HEK293T (cell line): Measurements from ENCODE around the gene TRIM17.

Source experiments
- CTCF ChIA-PET: fragments of 350-600 bp; formaldehyde crosslinking; extraction: SDS; loops from one replicate; lab custom pipeline; 2021; ENCODE audit warnings: antibody characterized with exemption, inconsistent platforms; lab: Yijun Ruan, JAX
- POLR2A ChIA-PET: fragments of 350-600 bp; formaldehyde crosslinking; extraction: SDS; loops from one replicate; lab custom pipeline; 2020; ENCODE audit warnings: antibody characterized with exemption, inconsistent platforms; lab: Yijun Ruan, JAX
- DNase-seq: peaks from one replicate; pipeline ENCODE4 v3.0.0; 2012; ENCODE audit warnings: mixed read lengths; ENCODE audit errors: extremely low spot score
- ARNT ChIP-seq: fragments of 450-650 bp; IDR thresholded peaks from 2 replicates; pipeline ENCODE4 v1.6.1; 2017; ENCODE audit warnings: mild to moderate bottlenecking
- BHLHE40 ChIP-seq: fragments of 450-650 bp; IDR thresholded peaks from 2 replicates; pipeline ENCODE4 v1.6.1; 2016; ENCODE audit warnings: mild to moderate bottlenecking, moderate library complexity, borderline replicate concordance
- CTBP1 ChIP-seq: fragments of 450-650 bp; IDR thresholded peaks from 2 replicates; pipeline ENCODE4 v1.6.1; 2016; ENCODE audit warnings: borderline replicate concordance
- ELF4 ChIP-seq: fragments of 450-650 bp; IDR thresholded peaks from 2 replicates; pipeline ENCODE4 v1.6.1; 2017; ENCODE audit warnings: antibody characterized with exemption
- FOXA1 ChIP-seq: fragments of 450-650 bp; IDR thresholded peaks from 2 replicates; pipeline ENCODE4 v1.6.1; 2016; ENCODE audit warnings: mild to moderate bottlenecking
- FOXK2 ChIP-seq: fragments of 450-650 bp; IDR thresholded peaks from 2 replicates; pipeline ENCODE4 v1.6.1; 2016; ENCODE audit warnings: mild to moderate bottlenecking
- FOXM1 ChIP-seq: fragments of 450-650 bp; IDR thresholded peaks from 2 replicates; pipeline ENCODE4 v1.6.1; 2017; ENCODE audit warnings: mild to moderate bottlenecking, borderline replicate concordance
- HDGF ChIP-seq: fragments of 450-650 bp; IDR thresholded peaks from 2 replicates; pipeline ENCODE4 v1.6.1; 2017; ENCODE audit warnings: antibody characterized with exemption, borderline replicate concordance
- L3MBTL2 ChIP-seq: fragments of 450-650 bp; conservative IDR thresholded peaks from 2 replicates; pipeline ENCODE4 v1.6.1; 2016; ENCODE audit warnings: mild to moderate bottlenecking
- LEF1 ChIP-seq: fragments of 450-650 bp; IDR thresholded peaks from 2 replicates; pipeline ENCODE4 v1.6.1; 2017; ENCODE audit warnings: mild to moderate bottlenecking, borderline replicate concordance
- NFRKB ChIP-seq: fragments of 450-650 bp; IDR thresholded peaks from 2 replicates; pipeline ENCODE4 v1.6.1; 2016; ENCODE audit warnings: mild to moderate bottlenecking, moderate library complexity
- SUZ12 ChIP-seq: fragments of 450-650 bp; IDR thresholded peaks from 2 replicates; pipeline ENCODE4 v1.6.1; 2016; ENCODE audit warnings: mild to moderate bottlenecking
- TARDBP ChIP-seq: fragments of 450-650 bp; IDR thresholded peaks from 2 replicates; pipeline ENCODE4 v1.6.1; 2016
- ZNF384 ChIP-seq: fragments of 450-650 bp; IDR thresholded peaks from 2 replicates; pipeline ENCODE4 v1.6.1; 2016
- TF ChIP-seq, protein P1 (sequence below): fragments of 450-650 bp; IDR thresholded peaks from 2 replicates; pipeline ENCODE4 v1.6.1; 2016

The TRIM17 gene

DNA sequence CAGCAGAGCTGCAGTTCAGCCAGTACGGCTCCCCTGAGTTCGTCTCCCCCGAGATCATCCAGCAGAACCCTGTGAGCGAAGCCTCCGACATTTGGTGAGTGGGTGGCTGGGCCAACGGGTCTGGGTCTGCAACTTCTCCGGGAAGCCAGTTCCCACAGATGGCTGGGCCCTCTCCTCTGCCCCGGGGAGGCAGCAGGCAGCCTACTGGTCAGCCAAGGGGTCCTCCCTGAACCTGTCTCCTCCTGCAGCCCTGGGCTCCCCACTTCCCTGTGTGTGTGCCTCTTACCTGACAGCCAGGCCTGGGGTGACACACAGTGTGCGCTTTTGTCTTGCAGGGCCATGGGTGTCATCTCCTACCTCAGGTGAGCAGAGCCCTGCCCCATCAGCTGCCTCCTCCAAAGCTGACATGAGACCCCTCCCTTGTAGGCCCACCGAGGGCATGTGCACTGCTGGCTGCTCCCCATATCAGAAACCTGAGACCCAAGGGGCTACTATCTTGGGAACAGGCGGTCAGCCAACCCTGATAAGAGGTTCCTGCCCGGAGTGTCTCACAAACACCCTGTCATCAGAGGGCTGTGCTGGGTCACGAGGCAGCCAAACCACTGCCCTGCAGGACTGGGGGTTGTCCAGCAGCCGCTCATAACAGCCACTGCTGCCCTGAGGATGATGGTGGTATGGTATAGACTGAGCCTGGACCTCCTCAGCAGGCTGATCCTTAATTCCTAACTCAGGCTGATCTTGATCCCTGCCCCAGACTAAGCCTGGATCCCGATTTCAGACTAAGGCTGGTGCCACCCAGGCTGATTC lies 47.7 kb downstream of the TRIM17 start:
- CTCF ChIA-PET, result no interaction called here
- POLR2A ChIA-PET, result no interaction called here
- no peak for DNase-seq
- TF ChIP-seq ARNT, result no peak
- TF ChIP-seq HDGF, result no peak
- no peak for TF ChIP-seq FOXM1

DNA sequence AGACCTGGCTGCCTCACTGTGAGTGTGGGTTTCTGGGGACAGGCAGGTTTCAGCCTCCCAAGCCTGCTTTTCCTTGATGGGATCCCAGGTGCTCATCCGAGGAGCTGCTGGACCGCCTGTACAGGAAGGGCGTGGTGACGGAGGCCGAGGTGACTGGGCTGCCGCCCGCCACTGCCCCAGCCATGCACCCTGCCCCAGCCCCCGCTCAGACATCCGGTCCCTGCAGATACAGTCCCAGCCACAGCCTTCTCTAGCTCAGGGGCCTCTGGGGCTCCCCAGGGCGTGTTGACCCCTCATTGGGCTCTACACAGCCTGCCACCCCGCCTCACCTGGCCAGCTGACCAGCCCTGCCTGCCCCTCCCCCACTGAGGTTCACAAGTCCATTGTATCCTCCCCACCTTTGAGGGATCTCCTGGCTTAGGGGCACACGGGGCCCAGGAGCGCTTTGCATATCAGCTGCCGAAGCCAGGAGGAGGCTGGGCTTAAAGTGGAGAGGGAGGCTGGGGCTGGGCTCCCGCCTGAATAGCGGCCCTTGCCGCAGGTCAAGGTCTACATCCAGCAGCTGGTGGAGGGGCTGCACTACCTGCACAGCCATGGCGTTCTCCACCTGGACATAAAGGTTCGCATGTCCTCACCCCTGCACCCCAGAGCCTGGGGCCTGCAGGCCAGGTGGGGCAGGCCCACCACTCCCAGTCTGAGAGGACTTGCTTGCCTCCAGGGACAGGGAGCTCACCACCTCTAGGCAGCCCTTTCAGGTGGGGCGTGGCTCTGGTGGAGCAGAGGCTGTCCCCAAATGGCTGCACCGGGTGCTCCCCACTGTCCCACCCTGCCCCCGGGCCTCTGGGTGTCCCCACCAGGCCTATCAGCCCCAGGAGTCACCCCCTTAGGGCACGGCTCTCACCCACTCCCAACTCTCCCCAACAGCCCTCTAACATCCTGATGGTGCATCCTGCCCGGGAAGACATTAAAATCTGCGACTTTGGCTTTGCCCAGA lies 48.6 kb downstream of the TRIM17 start:
- ChIA-PET CTCF (no interaction called here), POLR2A (no interaction called here)
- TF ChIP-seq ARNT, result no peak
- TF ChIP-seq, protein P1, sequence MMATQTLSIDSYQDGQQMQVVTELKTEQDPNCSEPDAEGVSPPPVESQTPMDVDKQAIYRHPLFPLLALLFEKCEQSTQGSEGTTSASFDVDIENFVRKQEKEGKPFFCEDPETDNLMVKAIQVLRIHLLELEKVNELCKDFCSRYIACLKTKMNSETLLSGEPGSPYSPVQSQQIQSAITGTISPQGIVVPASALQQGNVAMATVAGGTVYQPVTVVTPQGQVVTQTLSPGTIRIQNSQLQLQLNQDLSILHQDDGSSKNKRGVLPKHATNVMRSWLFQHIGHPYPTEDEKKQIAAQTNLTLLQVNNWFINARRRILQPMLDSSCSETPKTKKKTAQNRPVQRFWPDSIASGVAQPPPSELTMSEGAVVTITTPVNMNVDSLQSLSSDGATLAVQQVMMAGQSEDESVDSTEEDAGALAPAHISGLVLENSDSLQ, result no peak
- no peak for TF ChIP-seq FOXK2
- no peak for TF ChIP-seq FOXA1
- no peak for TF ChIP-seq ZNF384
- no peak for TF ChIP-seq L3MBTL2
- DNase-seq, result no peak

DNA sequence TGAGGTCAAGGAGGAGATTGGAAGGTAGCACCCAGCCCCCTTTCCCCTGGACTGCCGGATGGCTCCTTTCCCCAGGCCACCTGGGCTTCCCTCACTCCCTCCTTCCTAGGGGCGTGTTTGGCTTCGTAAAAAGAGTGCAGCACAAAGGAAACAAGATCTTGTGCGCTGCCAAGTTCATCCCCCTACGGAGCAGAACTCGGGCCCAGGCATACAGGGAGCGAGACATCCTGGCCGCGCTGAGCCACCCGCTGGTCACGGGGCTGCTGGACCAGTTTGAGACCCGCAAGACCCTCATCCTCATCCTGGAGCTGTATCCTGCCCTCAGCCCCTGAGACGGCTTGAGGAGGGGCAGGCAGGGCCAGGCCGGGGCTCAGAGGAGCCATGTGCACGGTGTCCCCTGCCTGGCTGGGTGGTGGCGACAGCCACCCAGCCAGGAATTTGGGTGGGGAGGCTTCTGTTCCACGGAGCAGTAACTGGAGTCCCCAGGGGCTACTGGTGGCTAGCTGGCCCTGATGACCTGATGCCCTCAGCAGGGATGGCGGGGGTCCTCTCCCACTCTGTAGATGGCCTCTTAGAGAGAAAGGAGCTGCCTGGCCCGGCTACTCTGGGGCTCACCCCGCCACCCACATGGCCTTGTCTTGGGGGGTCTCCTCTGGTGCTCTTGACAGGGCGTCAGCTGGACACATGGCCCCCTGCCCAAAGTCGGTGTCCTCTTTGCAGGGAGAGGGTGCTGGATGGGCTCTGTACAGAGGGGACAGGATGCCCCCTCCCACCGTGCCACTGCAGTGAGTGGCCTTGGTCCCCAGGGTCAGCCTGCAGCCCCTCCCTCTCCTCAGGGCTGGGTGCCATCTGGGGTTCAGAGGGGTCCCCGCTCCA lies 49.6 kb downstream of the TRIM17 start:
- ChIA-PET POLR2A (no interaction called here), CTCF (no interaction called here)
- TF ChIP-seq FOXK2, result no peak
- no peak for TF ChIP-seq ZNF384
- no peak for TF ChIP-seq FOXM1
- no peak for TF ChIP-seq ARNT
- TF ChIP-seq, protein P1, result no peak
- TF ChIP-seq LEF1, result no peak
- no peak for TF ChIP-seq CTBP1
- DNase-seq, result no peak

DNA sequence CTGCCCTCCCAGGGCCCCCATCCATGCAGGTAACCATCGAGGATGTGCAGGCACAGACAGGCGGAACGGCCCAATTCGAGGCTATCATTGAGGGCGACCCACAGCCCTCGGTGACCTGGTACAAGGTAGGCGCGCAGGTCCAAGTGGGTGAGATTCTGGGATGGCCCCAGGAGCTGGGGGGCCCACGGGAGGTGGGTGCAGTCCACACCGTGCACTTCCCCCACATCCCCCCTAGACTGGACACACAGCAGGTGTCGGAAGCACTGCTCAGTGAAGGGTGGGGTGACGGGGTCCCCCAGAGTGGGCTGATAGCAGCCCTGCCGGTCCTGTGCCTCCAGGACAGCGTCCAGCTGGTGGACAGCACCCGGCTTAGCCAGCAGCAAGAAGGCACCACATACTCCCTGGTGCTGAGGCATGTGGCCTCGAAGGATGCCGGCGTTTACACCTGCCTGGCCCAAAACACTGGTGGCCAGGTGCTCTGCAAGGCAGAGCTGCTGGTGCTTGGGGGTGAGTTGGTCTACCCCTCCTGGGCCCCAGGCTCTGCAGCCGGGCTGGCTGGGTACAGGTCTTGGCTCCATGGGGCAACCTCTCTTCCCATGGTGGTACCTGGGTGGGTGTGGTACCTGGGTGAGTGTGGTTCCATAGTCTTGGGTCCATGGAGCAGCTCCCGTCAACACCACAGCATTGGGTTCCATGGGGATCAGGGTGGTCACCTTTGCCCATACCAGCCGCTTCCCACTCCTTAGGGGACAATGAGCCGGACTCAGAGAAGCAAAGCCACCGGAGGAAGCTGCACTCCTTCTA lies 50.4 kb downstream of the TRIM17 start:
- DNase-seq, result no peak
- TF ChIP-seq NFRKB, result no peak
- TF ChIP-seq, protein P1, result no peak
- POLR2A ChIA-PET, result no interaction called here
- CTCF ChIA-PET, result no interaction called here

DNA sequence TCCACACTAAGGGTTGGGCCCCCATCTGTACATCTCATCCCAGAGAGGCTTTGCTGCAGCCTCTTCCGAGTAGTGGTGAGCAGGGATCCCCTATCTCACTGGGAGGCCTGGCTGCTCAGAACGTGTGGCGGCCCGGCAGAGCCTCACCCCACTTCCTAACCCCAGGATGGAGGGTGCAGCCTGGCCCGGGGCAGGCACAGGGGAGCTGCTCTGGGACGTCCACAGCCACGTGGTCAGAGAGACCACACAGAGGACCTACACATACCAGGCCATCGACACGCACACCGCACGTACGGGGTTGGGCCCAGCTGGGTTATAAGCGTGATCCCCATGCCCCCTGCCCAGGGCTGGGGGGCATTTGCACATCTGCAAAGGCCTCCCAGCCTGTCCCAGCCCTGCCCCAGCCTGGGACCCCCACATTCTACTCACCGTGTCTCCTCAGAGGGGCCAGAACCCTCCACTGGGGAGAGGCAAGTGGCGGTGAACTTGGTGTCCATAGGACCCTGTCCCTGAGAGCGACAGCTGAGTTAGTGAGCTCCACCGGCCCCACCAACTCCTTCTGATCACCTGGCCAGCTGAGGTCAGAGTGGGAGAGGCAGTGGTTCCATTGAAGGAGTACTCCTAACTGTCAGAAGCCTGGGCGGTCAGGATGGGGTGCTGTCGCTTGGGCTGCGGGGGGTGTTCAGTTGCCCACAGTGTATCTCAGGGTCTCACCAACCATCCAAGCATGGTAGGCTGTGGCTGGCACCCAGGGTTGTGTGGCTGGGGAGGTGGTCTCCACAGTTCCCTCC lies 51.2 kb downstream of the TRIM17 start:
- TF ChIP-seq ELF4, result no peak
- TF ChIP-seq CTBP1, result no peak
- no peak for TF ChIP-seq L3MBTL2
- TF ChIP-seq LEF1, result no peak
- no peak for TF ChIP-seq ZNF384
- no peak for TF ChIP-seq BHLHE40
- TF ChIP-seq TARDBP, result no peak
- no peak; the same call in 1 of the 2 replicates for TF ChIP-seq HDGF
- TF ChIP-seq ARNT, result no peak
- no peak for TF ChIP-seq NFRKB
- no peak for TF ChIP-seq SUZ12
- no peak for DNase-seq
- CTCF ChIA-PET, result no interaction called here
- POLR2A ChIA-PET, result no interaction called here
